ENCODE results near the gene SYT1.

DNA sequence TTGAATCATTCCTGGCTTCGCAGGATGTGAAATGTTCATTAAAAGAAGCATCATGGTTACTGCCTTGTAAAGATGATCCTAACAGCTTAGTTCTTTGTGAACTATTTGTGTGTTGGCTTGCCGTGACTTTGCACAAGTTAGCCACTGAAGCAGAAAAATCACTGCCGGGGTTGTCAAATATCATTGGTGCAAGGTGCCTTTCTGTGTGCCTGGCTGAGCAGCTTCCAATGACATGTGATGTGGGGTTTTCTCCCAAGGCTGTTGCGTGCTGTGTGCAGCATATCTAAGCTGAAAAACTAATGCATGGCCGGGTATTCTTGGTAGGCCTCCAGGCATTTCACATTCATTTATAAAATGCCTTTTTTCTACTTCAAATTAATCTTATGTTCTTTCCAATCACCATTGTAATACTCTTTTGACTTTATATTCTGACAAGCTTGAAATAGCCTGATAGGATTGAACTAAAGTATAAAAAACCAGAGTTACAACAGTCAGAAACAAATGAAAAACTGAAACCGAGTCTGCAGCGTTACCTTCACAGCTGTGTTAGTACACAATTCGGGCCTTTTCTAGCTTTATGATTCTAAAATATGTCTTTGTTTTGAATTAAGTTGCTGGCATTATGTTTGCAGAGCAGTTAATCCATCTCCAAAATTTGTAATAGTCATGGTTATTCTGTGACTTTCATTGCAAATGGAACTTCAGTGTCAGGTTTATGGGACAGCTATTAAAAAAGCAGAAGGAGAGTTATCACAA, 222.1 kb downstream of the SYT1 start:
- TF ChIP-seq, protein P1, sequence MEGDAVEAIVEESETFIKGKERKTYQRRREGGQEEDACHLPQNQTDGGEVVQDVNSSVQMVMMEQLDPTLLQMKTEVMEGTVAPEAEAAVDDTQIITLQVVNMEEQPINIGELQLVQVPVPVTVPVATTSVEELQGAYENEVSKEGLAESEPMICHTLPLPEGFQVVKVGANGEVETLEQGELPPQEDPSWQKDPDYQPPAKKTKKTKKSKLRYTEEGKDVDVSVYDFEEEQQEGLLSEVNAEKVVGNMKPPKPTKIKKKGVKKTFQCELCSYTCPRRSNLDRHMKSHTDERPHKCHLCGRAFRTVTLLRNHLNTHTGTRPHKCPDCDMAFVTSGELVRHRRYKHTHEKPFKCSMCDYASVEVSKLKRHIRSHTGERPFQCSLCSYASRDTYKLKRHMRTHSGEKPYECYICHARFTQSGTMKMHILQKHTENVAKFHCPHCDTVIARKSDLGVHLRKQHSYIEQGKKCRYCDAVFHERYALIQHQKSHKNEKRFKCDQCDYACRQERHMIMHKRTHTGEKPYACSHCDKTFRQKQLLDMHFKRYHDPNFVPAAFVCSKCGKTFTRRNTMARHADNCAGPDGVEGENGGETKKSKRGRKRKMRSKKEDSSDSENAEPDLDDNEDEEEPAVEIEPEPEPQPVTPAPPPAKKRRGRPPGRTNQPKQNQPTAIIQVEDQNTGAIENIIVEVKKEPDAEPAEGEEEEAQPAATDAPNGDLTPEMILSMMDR (IDR thresholded peaks at IDR 0.05) = no peak
- no peak for TF ChIP-seq POLR2A (IDR thresholded peaks at IDR 0.05)
- no peak for TF ChIP-seq EP300 (IDR thresholded peaks at IDR 0.05)
- TF ChIP-seq POLR2AphosphoS5 (IDR thresholded peaks at IDR 0.05) = peak in 1 of 4 donors; percentile 31

Measured in sigmoid colon (tissue), 4 donors.